Stimulated activated CD4-positive, alpha-beta T cell treated with anti-CD3 and anti-CD28 coated beads, Interleukin-2, amount 100 ng/mL, for 4 hours (primary cell): ENCODE measurements around the gene HID1.
"Not testable (repeated sequence)": the region's sequence is repeated elsewhere in the genome, so short reads cannot be mapped to it uniquely, and the experiment has no call there.

Experiments used
- DNase-seq: peaks from one replicate; pipeline ENCODE4 v3.0.0-alpha.2; 2020; ENCODE audit warnings: low read depth

Gene HID1

DNA sequence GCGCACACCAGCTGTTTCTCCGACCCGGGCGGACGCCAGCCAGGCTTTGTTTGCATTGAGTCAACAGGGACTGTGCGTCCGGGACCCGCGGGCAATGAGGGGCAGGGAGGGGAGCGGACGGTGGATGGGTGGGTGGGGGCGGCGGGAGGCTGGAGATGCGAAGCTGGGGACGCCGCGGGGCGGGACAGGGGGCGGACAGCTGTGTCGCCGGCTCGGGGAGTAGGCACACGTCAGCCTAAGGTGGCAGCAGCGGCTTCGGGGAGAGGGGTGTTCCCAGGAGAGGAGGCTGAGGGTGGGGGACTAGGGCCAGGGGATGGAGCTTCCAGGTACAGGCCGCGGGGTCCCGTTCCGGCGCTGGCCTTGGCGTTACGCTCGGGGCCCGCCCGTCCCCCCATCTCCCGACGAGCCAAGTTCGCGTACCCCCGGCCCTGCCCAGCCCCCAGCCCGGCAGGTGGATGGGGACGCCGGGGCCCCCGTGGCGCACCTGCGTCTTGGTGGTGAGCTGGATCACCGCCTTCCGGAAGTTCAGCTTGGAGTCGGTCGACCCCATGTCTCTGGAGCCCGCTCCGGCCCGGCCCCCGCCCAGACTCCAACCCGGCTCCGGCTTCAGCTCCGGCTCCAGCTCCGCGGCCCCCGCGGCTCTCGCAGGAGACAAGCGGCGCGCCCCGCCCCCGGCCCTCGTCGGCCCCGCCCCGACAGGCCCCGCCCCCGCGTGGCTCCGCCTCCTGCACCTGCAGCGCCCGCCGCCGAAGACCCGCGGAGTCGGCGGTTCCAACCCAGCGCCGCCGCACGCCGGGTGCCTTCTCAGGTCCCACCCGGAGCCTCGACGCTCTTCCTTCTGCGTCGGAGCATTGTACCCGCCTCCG lies at the start of gene HID1:
HID1 (minus strand) TSS at position 653 of the 866 bp plus-strand sequence; CDS start at position 550, 103 bp downstream.
- DNase-seq = peak; percentile 72

DNA sequence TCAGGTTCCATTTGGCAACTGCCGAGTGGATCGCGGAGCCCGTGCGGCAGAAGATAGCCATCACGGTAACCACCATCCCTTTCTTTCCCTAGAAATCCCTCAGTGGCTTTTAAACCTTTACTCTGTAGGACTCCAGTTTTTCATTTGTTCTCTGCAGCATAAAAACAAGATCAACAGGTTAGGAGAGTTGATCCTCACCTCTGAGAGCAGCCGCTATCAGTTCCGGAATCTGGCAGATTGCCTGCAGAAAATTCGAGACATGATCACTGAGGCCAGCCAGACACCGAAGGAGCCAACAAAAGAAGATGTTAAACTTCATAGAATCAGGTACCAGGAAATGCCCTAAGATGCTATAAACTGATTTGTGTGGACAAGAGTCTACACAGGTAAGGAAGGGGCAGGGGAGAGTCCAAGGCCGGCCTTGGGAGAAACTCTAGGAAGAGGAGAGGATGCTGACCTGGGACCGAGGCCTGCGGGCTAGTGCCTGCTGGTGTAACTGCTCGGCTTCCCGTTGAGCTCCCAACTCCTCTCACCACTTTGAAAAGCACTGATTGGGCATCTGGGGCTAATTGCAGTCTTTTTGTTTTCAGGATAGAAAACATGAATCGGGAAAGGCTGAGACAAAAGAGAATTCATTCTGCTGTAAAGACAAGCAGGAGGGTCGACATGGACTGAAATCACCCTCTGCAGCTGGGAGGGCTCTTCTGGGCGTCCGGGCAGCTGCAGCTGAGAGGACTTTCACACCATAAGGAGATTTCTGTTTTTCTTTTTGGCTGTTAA lies 48.0 kb upstream of the HID1 start:
- DNase-seq = no peak

DNA sequence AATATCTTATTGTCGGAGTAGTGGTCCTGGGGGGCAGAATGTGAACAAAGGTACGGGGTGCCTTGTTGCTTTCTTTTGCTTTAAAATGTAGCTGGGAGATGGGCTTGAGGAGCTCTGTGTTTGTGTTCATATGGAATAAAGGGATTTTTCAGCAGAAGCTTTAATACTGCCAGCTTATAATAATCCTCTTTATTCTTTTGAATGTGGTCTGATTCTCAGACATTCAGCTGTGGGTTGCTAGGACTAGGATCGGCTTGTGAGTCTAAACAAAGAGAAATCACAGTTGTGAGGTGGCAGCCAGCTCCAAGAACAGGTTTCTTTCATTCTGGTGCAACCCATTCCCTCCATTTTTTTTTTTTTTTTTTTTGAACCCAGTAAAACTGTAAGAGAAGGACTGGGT lies 47.2 kb upstream of the HID1 start:
- no peak for DNase-seq

- no peak for DNase-seq
Measured at GRCh38 chr17:75019146-75019545, 46.6 kb upstream of the HID1 start.

DNA sequence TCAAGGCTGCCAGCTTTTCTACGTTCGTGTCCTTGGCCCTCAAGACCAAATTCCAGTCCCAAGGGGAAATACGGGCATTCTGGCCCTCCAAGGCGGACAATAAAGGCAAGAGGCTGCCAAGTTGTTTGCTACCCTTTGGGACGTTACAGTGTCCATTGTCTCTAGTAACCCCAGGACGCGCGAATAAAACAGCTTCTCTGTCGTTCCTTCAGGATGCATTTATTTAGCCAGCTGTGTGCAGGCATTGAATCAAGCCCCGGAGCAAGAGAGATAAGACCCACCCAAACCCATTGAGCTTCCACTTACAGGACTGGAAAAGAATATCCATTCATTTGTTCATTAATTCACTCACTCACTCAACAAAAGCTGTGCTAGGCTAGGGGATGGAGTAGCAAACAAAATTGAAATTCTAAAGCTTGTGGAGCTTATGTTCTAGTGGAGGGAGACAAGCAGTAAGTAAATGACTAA lies 40.6 kb upstream of the HID1 start:
- no peak for DNase-seq

DNA sequence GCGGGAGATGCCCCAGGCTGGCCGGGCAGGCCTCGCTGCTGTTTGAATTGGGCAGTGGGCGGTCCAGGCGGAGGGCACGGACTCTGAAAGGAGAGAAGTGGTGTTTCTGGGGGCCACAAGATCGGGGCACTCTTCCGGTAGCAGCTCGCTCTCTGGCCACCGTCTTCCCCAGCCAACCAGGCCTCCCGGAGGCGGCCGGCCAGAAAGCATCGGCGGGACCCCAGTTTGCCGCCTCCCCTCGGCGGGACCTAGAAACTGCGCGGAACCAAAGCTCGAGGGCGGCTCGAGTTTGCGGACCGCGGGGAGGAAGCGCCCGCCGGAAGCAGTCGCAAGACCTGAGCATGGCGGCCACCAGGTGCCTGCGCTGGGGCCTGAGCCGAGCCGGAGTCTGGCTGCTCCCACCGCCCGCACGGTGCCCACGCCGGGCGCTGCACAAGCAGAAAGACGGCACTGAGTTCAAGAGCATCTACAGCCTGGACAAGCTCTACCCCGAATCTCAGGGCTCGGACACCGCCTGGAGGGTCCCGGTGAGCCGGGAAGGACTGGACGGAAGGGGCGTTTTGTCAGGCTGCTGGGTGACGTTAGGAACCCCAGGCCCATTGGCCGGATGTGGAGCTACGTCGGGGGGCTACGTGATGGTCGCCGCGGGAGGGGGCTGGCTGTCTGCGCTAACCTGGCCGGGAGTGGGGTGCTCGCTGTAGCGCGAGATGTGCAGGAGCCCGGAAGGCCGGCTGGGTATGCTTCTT lies 40.0 kb upstream of the HID1 start, which contains the start of gene MRPL58:
MRPL58 (plus strand) TSS at position 325 of the 746 bp plus-strand sequence; CDS start at position 342, 17 bp downstream.
- peak; percentile 70 for DNase-seq

- no peak for DNase-seq
Measured at GRCh38 chr17:75012096-75012345, 39.5 kb upstream of the HID1 start.

DNA sequence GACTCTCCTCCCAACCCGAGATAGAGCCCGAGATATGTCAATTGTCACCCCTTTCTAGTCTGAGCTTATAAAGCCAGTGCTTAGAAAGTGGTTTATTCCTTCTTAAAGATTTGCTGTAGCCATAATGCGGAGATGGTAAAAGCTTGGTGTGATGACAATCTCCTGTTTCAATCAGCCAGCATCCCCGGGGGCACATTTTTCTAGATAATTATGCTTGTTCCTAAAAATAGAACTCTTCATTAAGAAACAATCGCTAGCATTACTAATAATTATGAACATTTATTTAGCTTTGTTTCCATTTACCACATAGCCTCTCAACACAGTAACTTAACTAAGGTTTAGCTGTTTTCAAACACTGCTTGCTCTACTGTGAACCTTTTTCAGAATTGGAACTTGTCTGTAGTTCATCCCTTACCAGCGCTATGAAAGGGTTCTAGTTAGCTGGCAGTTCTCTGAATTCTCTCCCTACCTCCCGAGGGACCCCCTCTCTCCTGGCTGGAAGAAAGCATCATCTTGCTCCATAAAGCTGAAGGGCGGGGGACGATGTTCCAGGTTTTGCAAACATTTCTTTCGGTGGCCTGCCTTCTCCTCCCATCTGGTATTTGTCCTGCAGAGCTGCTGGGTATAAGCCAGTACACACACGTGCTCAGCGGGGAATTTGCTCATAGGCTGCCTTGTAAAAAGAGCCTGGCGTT lies 39.0 kb upstream of the HID1 start:
- no peak for DNase-seq

- no peak for DNase-seq
Measured at GRCh38 chr17:75010683-75011400, 38.3 kb upstream of the HID1 start.

- no peak for DNase-seq
Measured at GRCh38 chr17:75009139-75009724, 36.7 kb upstream of the HID1 start.

- DNase-seq = no peak
Measured at GRCh38 chr17:75008373-75008772, 35.8 kb upstream of the HID1 start.

- DNase-seq = no peak
Measured at GRCh38 chr17:75006653-75007052, 34.1 kb upstream of the HID1 start.

DNA sequence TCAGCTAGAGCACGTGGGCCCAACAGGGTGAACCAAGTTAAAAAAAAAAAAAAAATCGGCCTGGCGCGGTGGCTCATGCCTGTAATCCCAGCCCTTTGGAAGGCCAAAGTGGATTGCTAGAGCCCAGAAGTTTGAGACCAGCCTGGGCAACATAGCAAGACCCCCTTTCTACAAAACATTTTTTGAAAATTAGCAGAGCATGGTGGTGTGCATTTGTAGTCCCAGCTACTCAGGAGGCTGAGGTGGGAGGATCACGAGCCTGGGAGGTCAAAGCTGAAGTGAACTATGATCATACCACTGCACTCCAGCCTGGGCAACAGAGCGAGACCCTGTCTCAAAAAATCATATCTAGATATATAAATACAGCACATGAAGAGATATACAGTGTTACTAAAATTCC lies 33.5 kb upstream of the HID1 start:
- not testable (repeated sequence) for DNase-seq

- no peak for DNase-seq
Measured at GRCh38 chr17:75005291-75005690, 32.7 kb upstream of the HID1 start.

GRCh38 chr17:75004371-75004770 lies 31.8 kb upstream of the HID1 start:
- DNase-seq = no peak

- DNase-seq = no peak
Measured at GRCh38 chr17:75003957-75004355, 31.4 kb upstream of the HID1 start.

DNA sequence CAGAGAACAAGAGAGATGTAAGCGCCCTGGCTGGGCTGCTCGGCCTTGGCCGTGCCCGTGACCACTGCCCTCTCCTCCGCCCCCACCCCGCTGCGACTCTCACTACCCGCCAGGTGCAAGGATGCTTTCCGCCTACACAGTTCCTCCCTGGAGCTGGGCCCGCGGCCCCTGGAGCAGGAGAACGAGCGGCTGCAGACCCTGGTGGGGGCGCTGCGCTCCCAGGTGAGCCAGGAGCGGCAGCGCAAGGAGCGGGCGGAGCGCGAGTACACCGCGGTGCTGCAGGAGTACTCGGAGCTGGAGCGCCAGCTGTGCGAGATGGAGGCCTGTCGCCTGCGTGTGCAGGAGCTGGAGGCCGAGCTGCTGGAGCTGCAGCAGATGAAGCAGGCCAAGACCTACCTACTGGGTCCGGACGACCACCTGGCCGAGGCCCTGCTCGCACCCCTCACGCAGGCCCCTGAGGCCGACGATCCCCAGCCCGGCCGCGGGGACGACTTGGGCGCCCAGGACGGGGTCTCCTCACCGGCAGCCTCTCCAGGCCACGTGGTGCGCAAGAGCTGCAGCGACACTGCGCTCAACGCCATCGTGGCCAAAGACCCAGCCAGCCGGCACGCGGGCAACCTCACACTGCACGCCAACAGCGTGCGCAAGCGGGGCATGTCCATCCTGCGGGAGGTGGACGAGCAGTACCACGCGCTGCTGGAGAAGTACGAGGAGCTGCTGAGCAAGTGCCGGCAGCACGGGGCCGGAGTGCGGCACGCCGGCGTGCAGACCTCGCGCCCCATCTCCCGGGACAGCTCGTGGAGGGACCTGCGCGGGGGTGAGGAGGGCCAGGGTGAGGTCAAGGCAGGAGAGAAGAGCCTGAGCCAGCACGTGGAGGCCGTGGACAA lies 30.8 kb upstream of the HID1 start:
- no peak for DNase-seq

GRCh38 chr17:75001915-75002843 lies 29.6 kb upstream of the HID1 start:
- no peak for DNase-seq

- DNase-seq = no peak
Measured at GRCh38 chr17:74999523-74999922, 27.0 kb upstream of the HID1 start.
